Heart right ventricle (tissue), 16 donors: ENCODE measurements around the gene SND1. TPM values are rescaled to one million over a fixed set of nuclear protein-coding genes. Genes with fewer than 3 reads are reported as not detected.

Experiments
- ATAC-seq, 8 donors: fragments of 200-7000 bp; cut with Tn5 transposase; one replicate each; pipeline ENCODE4 v1.9.1; 2020; ENCODE audit warnings: mild to moderate bottlenecking in 8 of 8, moderate library complexity in 8 of 8, moderate number of reproducible peaks in 1 of 8
- DNase-seq, 2 donors: peaks; one replicate each; pipeline ENCODE4 v3.0.0-alpha.2; 2020
- H3K27ac ChIP-seq, 10 donors: fragments of 200-600 bp; sonication (generic) in 2 of 10; one replicate each; pipeline versions ENCODE4 v1.5.0 to v1.8.0; 2020 to 2022; ENCODE audit warnings: mild to moderate bottlenecking in 3 of 10
- H3K27me3 ChIP-seq, 7 donors: fragments of 200-600 bp; one replicate each; pipeline ENCODE4 v1.8.0; 2021 to 2022; ENCODE audit warnings: mild to moderate bottlenecking in 2 of 7
- H3K36me3 ChIP-seq, 9 donors: fragments of 200-600 bp; sonication (generic) in 1 of 9; one replicate each; pipeline versions ENCODE4 v1.5.0 to v1.8.0; 2020 to 2022; ENCODE audit warnings: mild to moderate bottlenecking in 2 of 9
- H3K4me1 ChIP-seq, 9 donors: fragments of 200-600 bp; sonication (generic) in 1 of 9; one replicate each; pipeline versions ENCODE4 v1.5.0 to v1.8.0; 2020 to 2022; ENCODE audit warnings: mild to moderate bottlenecking in 4 of 9
- H3K4me3 ChIP-seq, 10 donors: fragments of 200-600 bp; sonication (generic) in 2 of 10; one replicate each; pipeline versions ENCODE4 v1.5.0 to v1.8.0; 2020 to 2022; ENCODE audit warnings: mild to moderate bottlenecking in 7 of 10, moderate library complexity in 2 of 10
- H3K9me3 ChIP-seq, 11 donors: fragments of 200-600 bp in 10 of 11; sonication (generic) in 2 of 11; one replicate each; pipeline versions ENCODE4 v1.5.0 to v1.8.0; 2013 to 2022; ENCODE audit warnings: mild to moderate bottlenecking in 2 of 11, control low read depth in 1 of 11, moderate library complexity in 1 of 11
- CTCF ChIP-seq, 9 donors: fragments of 200-600 bp; sonication (generic) in 2 of 9; IDR thresholded peaks; one replicate each; pipeline versions ENCODE4 v1.5.0 to v1.8.0; 2021 to 2022; ENCODE audit warnings: antibody characterized with exemption in 9 of 9, mild to moderate bottlenecking in 5 of 9, moderate library complexity in 1 of 9
- WGBS, 2 donors: extraction: QIAGEN DNeasy Blood & Tissue Kit; methylation state at CpG; one replicate each; pipeline ENCODE4 v1.1.7; 2013; ENCODE audit warnings: inconsistent platforms in 1 of 2; 5-methylcytosine and 5-hydroxymethylcytosine counted together
- intact Hi-C, 10 donors: fragments of 100-400 bp; cut with DNase I; formaldehyde crosslinking; loops; one replicate each; pipeline versions ENCODE4 v1.11.1 to v1.14.2; 2022
- polyA plus RNA-seq, 2 donors: library from polyadenylated mRNA; stranded (reverse); fragments of 200-250 nt; gene quantifications; one replicate each; pipeline ENCODE4 v1.2.3, GENCODE V29; 2013
- total RNA-seq, 10 donors: library from RNA; stranded (reverse); fragmentation: NEBNext Ultra II Directional in 3 of 10; extraction: Animal tissue kit (Norgen Biotek cat#: 25700) in 3 of 10; gene quantifications; one replicate each; pipeline versions ENCODE4 v1.2.1 to v1.2.4, GENCODE V29; 2021 to 2023
- donor health status: Arrhythmogenic right ventricular cardiomyopathy.
- donor health status: ischemic (EF 13 %, LVEDD 7.1; RV severe dilation, severe dysfunction).
- donor health status: healthy with polysubstance abuse.
- donor health status: DM: no; HTN: yes; CAD: no.
- donor health status: DM: no; HTN: no; CAD: no.
- donor health status: ischemic (EF 25% LVEDD 6.9; RV normal size, moderate dysfunction).
- donor health status: ischemic (EF 25% LVEDD 5.7; RV mildly dilated, moderate dysfunction).
- donor health status: healthy.
- donor health status: DM: yes; HTN: yes; CAD: no.
- donor health status: Ischemic cardiomyopathy.
- donor health status: ischemic (EF 35%, LVEDD 5.7; RV mildly dilated, moderate dysfunction).
- donor health status: nonischemic (EF 11% LVEDD 7.7; RV severe dilation, severe dysfunction).
- donor health status: DM: yes; HTN: yes; CAD: no.
- donor health status: PGD.
- donor health status: ischemic (EF 29% LVEDD 5.4; RV normal size, mild dysfunction).
- donor health status: nonischemic (EF 23%, LVEDD 6.1; RV moderate dilation, normal function).

The SND1 gene
- total and polyA plus RNA-seq, 12 donors: 39.9 to 107 (median 80.8) TPM

GRCh38 chr7:127632276-127632910 lies 19.6 kb upstream of the SND1 start:
- Histone ChIP-seq H3K27me3 (peaks cover 0 to 12% (median 7%) of the 10 kb centered on the region in 7 donors), H3K4me1 (peaks cover 0 to 4% (median 0%) of the 10 kb centered on the region in 9 donors), H3K4me3 (no peak overlapping the region), H3K36me3 (no peaks in the 10 kb centered on the region), H3K9me3 (no peaks in the 10 kb centered on the region), H3K27ac (no peak overlapping the region)
- WGBS, 2 donors: 76 to 85% methylated on average over 7 of the region's 7 CpGs
- DNase-seq (no peak), ATAC-seq (no peak)
- no peak for TF ChIP-seq CTCF (IDR thresholded peaks at IDR 0.05)
- intact Hi-C loops: loop anchor here in 1 of 10 donors (5.0 kb wide), 1 partner anchor 1005 kb away; no protein-coding TSS in a partner anchor

DNA sequence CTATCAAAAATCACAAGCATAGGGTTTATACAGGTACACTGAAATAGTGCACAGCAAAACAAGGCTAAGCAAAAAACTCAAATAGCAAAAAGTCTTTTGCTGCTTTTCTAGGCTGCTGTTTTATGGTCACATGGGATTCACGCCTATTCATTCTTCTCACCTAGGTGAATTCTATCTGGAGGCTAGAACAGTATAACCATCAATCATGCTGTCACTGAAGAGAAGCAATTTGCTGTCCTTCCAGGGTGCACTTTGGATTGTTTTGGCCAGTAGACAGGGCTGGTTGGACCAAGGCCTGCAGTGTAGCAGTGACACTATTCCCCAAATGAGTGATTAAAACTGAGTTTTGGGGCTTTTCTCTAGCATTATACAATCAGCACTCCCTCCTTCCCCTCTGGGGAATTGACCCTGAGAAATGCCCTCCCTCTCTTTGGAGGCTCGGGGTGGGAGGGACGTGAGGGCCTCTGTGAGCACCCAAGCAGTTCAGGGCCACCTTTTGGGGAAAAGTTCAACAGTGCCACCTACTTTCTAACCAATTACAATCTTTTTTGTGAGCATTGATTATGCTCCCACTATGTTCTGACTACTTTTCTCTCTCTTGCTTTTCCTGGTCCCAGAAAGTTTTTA lies 16.2 kb upstream of the SND1 start:
- 52 to 54% methylated on average over 3 of the region's 3 CpGs for WGBS, 2 donors
- Histone ChIP-seq H3K4me3 (no peak overlapping the region), H3K36me3 (no peaks in the 10 kb centered on the region), H3K27me3 (peaks cover 0 to 27% (median 13%) of the 10 kb centered on the region in 7 donors), H3K27ac (no peak overlapping the region), H3K4me1 (no peaks in the 10 kb centered on the region), H3K9me3 (no peaks in the 10 kb centered on the region)
- DNase-seq (no peak), ATAC-seq (no peak)
- TF ChIP-seq CTCF (IDR thresholded peaks at IDR 0.05): no peak
- intact Hi-C loops: no loop called here

- H3K9me3 ChIP-seq: no peaks in the 10 kb centered on the region
- ATAC-seq (no peak), DNase-seq (no peak)
- no peak overlapping the region for H3K27ac ChIP-seq
- no peak for TF ChIP-seq CTCF (IDR thresholded peaks at IDR 0.05)
- H3K27me3 ChIP-seq: peaks cover 0 to 25% (median 8%) of the 10 kb centered on the region in 7 donors
- no peak overlapping the region for H3K4me3 ChIP-seq
- H3K36me3 ChIP-seq: no peaks in the 10 kb centered on the region
- intact Hi-C loops: no loop called here
- H3K4me1 ChIP-seq: no peaks in the 10 kb centered on the region
Observed at GRCh38 chr7:127638197-127638596, 13.8 kb upstream of the SND1 start.

GRCh38 chr7:127644484-127644883 lies 7.5 kb upstream of the SND1 start:
- Histone ChIP-seq H3K27me3 (peaks cover 0 to 6% (median 0%) of the 10 kb centered on the region in 7 donors), H3K27ac (no peak overlapping the region), H3K9me3 (no peaks in the 10 kb centered on the region), H3K4me3 (no peak overlapping the region), H3K36me3 (no peaks in the 10 kb centered on the region), H3K4me1 (no peaks in the 10 kb centered on the region)
- ATAC-seq: no peak
- 54 to 63% methylated on average over 2 of the region's 2 CpGs for WGBS, 2 donors
- TF ChIP-seq CTCF (IDR thresholded peaks at IDR 0.05): no peak
- intact Hi-C loops: loop anchor here in 1 of 10 donors (10.0 kb wide), 1 partner anchor 50 kb away; the partner anchor contains the start of gene FSCN3
- DNase-seq: no peak
